NT2/D1 (cell line): ENCODE data around the gene HEXIM1.

ENCODE experiments used
- SUZ12 ChIP-seq: IDR thresholded peaks from 2 replicates; pipeline ENCODE4 v1.6.1; 2011; ENCODE audit not compliant: insufficient read length, insufficient read depth; ENCODE audit errors: extremely low read depth
- YY1 ChIP-seq: IDR thresholded peaks from 2 replicates; pipeline ENCODE4 v1.6.1; 2011; ENCODE audit not compliant: insufficient read length, insufficient read depth
- ZNF274 ChIP-seq: IDR thresholded peaks from 2 replicates; pipeline ENCODE4 v1.6.1; 2011; ENCODE audit warnings: mild to moderate bottlenecking, low read depth, low read length

DNA sequence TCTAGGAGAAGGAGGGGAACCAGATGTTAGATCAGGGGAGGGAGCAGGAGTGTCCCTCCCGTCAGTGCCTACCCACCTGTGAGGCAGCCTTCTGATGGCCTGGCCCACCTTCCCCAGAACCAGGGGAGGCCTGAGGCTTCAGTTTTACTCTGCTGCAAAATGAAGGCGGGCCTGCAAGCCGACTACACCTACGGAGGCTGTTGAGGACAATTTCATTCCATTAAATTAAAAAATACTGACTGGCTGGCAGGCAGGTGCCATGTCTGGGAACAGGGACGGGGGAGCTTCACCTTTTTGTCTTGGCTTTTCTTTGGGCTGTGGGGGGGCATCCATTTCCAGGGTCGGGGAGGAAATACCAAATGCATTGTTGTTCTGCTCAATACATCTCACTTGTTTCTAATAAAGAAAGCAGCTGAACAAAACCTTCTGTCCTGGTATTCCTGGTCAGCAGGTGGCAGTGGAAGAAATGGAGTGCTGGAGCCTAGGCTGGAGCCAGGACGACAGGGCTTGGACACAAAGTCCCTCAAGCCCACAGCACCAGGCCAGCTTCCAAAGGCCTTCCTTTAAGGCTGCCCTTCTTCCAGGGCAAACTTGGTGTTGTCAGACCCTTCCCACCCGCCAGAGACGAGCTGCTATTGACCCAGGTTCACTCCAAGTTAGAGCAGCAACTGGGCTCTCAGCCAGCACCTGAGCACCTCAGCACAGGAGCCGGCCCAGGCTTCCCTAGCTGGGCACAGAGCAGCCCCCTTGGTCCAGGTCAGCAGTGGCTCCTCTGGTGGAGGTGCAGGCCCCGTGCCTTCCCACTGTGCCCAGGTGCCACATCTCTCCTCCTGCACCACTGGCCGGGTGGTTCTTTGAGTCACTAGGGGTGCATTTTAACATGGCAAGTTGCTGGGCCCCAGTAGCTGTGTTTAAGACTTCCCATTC, 39.4 kb upstream of the HEXIM1 start:
- no peak for TF ChIP-seq ZNF274
- no peak for TF ChIP-seq YY1
- no peak for TF ChIP-seq SUZ12
